H1 (cell line): Measurements from ENCODE around the gene STX2. TPM values are rescaled to one million over a fixed set of nuclear protein-coding genes. Genes with fewer than 3 reads are reported as not detected.

Experiments used
- CTCF ChIA-PET: fragments of 300-600 bp; sonication (Branson Sonifier 250); formaldehyde crosslinking; loops from one replicate; lab custom pipeline; 2021; ENCODE audit not compliant: partially characterized antibody; lab: Charles Lee
- POLR2A ChIA-PET: fragments of 300-600 bp; sonication (Branson Sonifier 250); formaldehyde crosslinking; loops from one replicate; lab custom pipeline; 2021; ENCODE audit warnings: inconsistent platforms; ENCODE audit not compliant: partially characterized antibody; lab: Charles Lee
- DNase-seq, 2 experiments: peaks; one replicate each; pipeline versions ENCODE4 v3.0.0 to v3.0.0-alpha.2; 2010 to 2022; ENCODE audit warnings: low spot score in 2 of 2, low read depth in 1 of 2, mixed read lengths in 1 of 2
- FAIRE-seq: peaks from 2 replicates; lab custom pipeline; 2011; peaks lifted over from hg19 to GRCh38; lab: Jason Lieb, UNC
- H2AFZ ChIP-seq: 2 replicates; pipeline ENCODE4 v1.8.1; 2012; ENCODE audit warnings: low read length, inconsistent platforms
- H2AK5ac ChIP-seq: 2 replicates; pipeline ENCODE4 v1.6.1; 2013; ENCODE audit warnings: low read depth, low read length
- H2BK120ac ChIP-seq: replicated peaks from 2 replicates; pipeline ENCODE3; 2013; ENCODE audit warnings: low read depth, low read length, inconsistent platforms
- H2BK12ac ChIP-seq: 2 replicates; pipeline ENCODE4 v1.6.1; 2013; ENCODE audit warnings: low read depth, low read length
- H2BK15ac ChIP-seq: 2 replicates; pipeline ENCODE4 v1.6.1; 2013; ENCODE audit warnings: low read length
- H2BK20ac ChIP-seq: 2 replicates; pipeline ENCODE4 v1.6.1; 2013; ENCODE audit warnings: low read length
- H2BK5ac ChIP-seq: 2 replicates; pipeline ENCODE4 v1.6.1; 2013; ENCODE audit warnings: low read depth, low read length
- H3K14ac ChIP-seq: 2 replicates; pipeline ENCODE4 v1.6.1; 2013; ENCODE audit warnings: inconsistent platforms; ENCODE audit not compliant: insufficient read length
- H3K18ac ChIP-seq: 2 replicates; pipeline ENCODE4 v1.6.1; 2013; ENCODE audit warnings: low read length; ENCODE audit errors: extremely low read depth
- H3K23ac ChIP-seq: 2 replicates; pipeline ENCODE4 v1.6.1; 2013; ENCODE audit warnings: inconsistent platforms; ENCODE audit not compliant: insufficient read length
- H3K23me2 ChIP-seq: 2 replicates; pipeline ENCODE4 v1.6.1; 2013; ENCODE audit warnings: low read depth, low read length
- H3K27ac ChIP-seq: 2 replicates; pipeline ENCODE4 v1.6.1; 2011; ENCODE audit warnings: low read depth, low read length, inconsistent platforms
- H3K27me3 ChIP-seq, 4 experiments: replicated peaks in 1 of 4; 1 replicate in 1 of 4; 2 replicates in 3 of 4; pipeline versions ENCODE4 v1.6.1 to v1.8.1; 2011 to 2013; ENCODE audit warnings: low read length in 3 of 4, mild to moderate bottlenecking in 3 of 4, inconsistent platforms in 2 of 4, mixed read lengths in 2 of 4, moderate library complexity in 1 of 4; ENCODE audit not compliant: control insufficient read depth in 3 of 4, insufficient read depth in 3 of 4; ENCODE audit errors: extremely low read depth in 1 of 4
- H3K36me3 ChIP-seq, 4 experiments: 2 replicates each; pipeline versions ENCODE4 v1.6.1 to v1.8.1; 2011 to 2013; ENCODE audit warnings: mild to moderate bottlenecking in 4 of 4, low read length in 3 of 4, moderate library complexity in 2 of 4, control low read depth in 1 of 4, inconsistent platforms in 1 of 4; ENCODE audit not compliant: insufficient read depth in 4 of 4, control insufficient read depth in 2 of 4
- H3K4ac ChIP-seq: replicated peaks from 2 replicates; pipeline ENCODE3; 2013; ENCODE audit warnings: low read length, low read depth, mixed read lengths, inconsistent platforms; ENCODE audit not compliant: insufficient read length
- H3K4me1 ChIP-seq, 4 experiments: replicated peaks in 1 of 4; 1 replicate in 1 of 4; 2 replicates in 3 of 4; pipeline versions ENCODE4 v1.6.1 to v1.8.1; 2011 to 2013; ENCODE audit warnings: low read length in 3 of 4, inconsistent platforms in 2 of 4, mixed read lengths in 1 of 4; ENCODE audit not compliant: insufficient read depth in 4 of 4, control insufficient read depth in 3 of 4
- H3K4me2 ChIP-seq, 2 experiments: 2 replicates each; pipeline versions ENCODE4 v1.6.1 to v1.8.1; 2011 to 2013; ENCODE audit warnings: low read depth in 2 of 2, low read length in 2 of 2, control low read depth in 1 of 2, inconsistent platforms in 1 of 2, mild to moderate bottlenecking in 1 of 2; ENCODE audit not compliant: insufficient read depth in 1 of 2
- H3K4me3 ChIP-seq, 4 experiments: fragments of 200-600, 300-600 bp in 1 of 4; sonication (generic), shearing (Covaris generic), sonication (Bioruptor Twin) in 1 of 4; 2 replicates each; pipeline versions ENCODE4 v1.5.1 to v1.8.1; 2011 to 2016; ENCODE audit warnings: low read length in 4 of 4, low read depth in 3 of 4, control low read depth in 2 of 4, inconsistent platforms in 2 of 4, mild to moderate bottlenecking in 2 of 4, mixed read lengths in 1 of 4, moderate library complexity in 1 of 4; ENCODE audit not compliant: insufficient read depth in 2 of 4; ENCODE audit errors: extremely low read depth in 1 of 4
- H3K56ac ChIP-seq: replicated peaks from 2 replicates; pipeline ENCODE3; 2013; ENCODE audit warnings: low read depth, mild to moderate bottlenecking, mixed read lengths, low read length, inconsistent platforms; ENCODE audit not compliant: insufficient read length
- H3K79me1 ChIP-seq: 2 replicates; pipeline ENCODE4 v1.6.1; 2013; ENCODE audit warnings: low read depth, low read length, control low read depth
- H3K79me2 ChIP-seq, 2 experiments: 2 replicates each; pipeline versions ENCODE4 v1.6.1 to v1.8.1; 2012 to 2013; ENCODE audit warnings: low read length in 2 of 2, mild to moderate bottlenecking in 2 of 2, inconsistent platforms in 1 of 2; ENCODE audit not compliant: insufficient read depth in 2 of 2, control insufficient read depth in 1 of 2
- H3K9ac ChIP-seq, 4 experiments: replicated peaks in 1 of 4; 1 replicate in 1 of 4; 2 replicates in 3 of 4; pipeline versions ENCODE4 v1.6.1 to v1.8.1; 2011 to 2013; ENCODE audit warnings: low read depth in 3 of 4, low read length in 3 of 4, control low read depth in 2 of 4, mild to moderate bottlenecking in 2 of 4, moderate library complexity in 2 of 4, inconsistent platforms in 1 of 4; ENCODE audit errors: extremely low read depth in 1 of 4
- H3K9me3 ChIP-seq, 2 experiments: 2 replicates each; pipeline versions ENCODE4 v1.6.1 to v1.8.1; 2012 to 2013; ENCODE audit warnings: mild to moderate bottlenecking in 2 of 2, moderate library complexity in 2 of 2, control low read depth in 1 of 2, inconsistent platforms in 1 of 2, low read depth in 1 of 2, low read length in 1 of 2, mixed read lengths in 1 of 2; ENCODE audit not compliant: insufficient read depth in 2 of 2
- H4K20me1 ChIP-seq, 2 experiments: replicated peaks in 1 of 2; 2 replicates each; pipeline versions ENCODE3 to v1.8.1; 2011 to 2013; ENCODE audit warnings: inconsistent platforms in 2 of 2, low read length in 2 of 2, mild to moderate bottlenecking in 1 of 2; ENCODE audit not compliant: insufficient read depth in 2 of 2, control insufficient read depth in 1 of 2
- H4K5ac ChIP-seq: 2 replicates; pipeline ENCODE4 v1.6.1; 2013; ENCODE audit warnings: low read length, low read depth, mixed read lengths, inconsistent platforms; ENCODE audit not compliant: insufficient read length
- H4K8ac ChIP-seq: 2 replicates; pipeline ENCODE4 v1.8.0; 2013; ENCODE audit warnings: mild to moderate bottlenecking, moderate library complexity, low read length, inconsistent platforms; ENCODE audit not compliant: insufficient read depth; ENCODE audit errors: extremely low read depth
- H4K91ac ChIP-seq: replicated peaks from 2 replicates; pipeline ENCODE3; 2013; ENCODE audit warnings: low read length, mixed read lengths, inconsistent platforms; ENCODE audit not compliant: insufficient read length
- CBX8 ChIP-seq: fragments of 300-800, 300-1000 bp; sonication (generic); IDR thresholded peaks from 2 replicates; pipeline ENCODE4 v1.7.1; 2016; ENCODE audit warnings: low read depth, low read length, borderline replicate concordance
- KDM4A ChIP-seq: IDR thresholded peaks from one replicate; pipeline ENCODE4 v1.7.1; 2012; ENCODE audit warnings: low read depth, mild to moderate bottlenecking, moderate library complexity, low read length, inconsistent platforms; ENCODE audit not compliant: severe bottlenecking
- MAFK ChIP-seq: IDR thresholded peaks from 2 replicates; pipeline ENCODE4 v1.6.1; 2012; ENCODE audit warnings: low read depth, mild to moderate bottlenecking, improper control_type of control experiment, low read length
- SIX5 ChIP-seq: IDR thresholded peaks from 2 replicates; pipeline ENCODE4 v1.6.1; 2011; ENCODE audit warnings: mild to moderate bottlenecking, low read depth, low read length
- SRF ChIP-seq: IDR thresholded peaks from 2 replicates; pipeline ENCODE4 v1.6.1; 2011; ENCODE audit warnings: mild to moderate bottlenecking, low read depth, low read length, moderate library complexity
- TCF12 ChIP-seq: IDR thresholded peaks from 2 replicates; pipeline ENCODE4 v1.6.1; 2011; ENCODE audit warnings: low read depth, mild to moderate bottlenecking, low read length
- ZNF274 ChIP-seq: IDR thresholded peaks from 2 replicates; pipeline ENCODE4 v1.7.0; 2012; ENCODE audit warnings: low read length, borderline replicate concordance; ENCODE audit errors: extremely low read depth
- WGBS, 2 experiments: shearing (Covaris generic) in 1 of 2; methylation state at CpG; one replicate each; pipeline versions ENCODE4 v1.1.6 to v1.1.7; 2013 to 2015; ENCODE audit warnings: low lambda C conversion rate in 2 of 2, mixed read lengths in 2 of 2, inconsistent platforms in 1 of 2, low coverage in 1 of 2, missing lambda C conversion rate in 1 of 2; ENCODE audit not compliant: insufficient replicate concordance in 2 of 2, insufficient coverage in 1 of 2, insufficient read length in 1 of 2; ENCODE audit errors: extremely low coverage in 1 of 2, missing lambda C conversion rate in 1 of 2; 5-methylcytosine and 5-hydroxymethylcytosine counted together
- polyA plus RNA-seq, 7 experiments: library from polyadenylated mRNA; depleted of rRNA in 3 of 7; stranded (reverse) in 5 of 7; unstranded in 2 of 7; fragments of >200 nt in 5 of 7; fragments of 200-250 nt in 2 of 7; gene quantifications; 1 replicate in 5 of 7; 2 replicates in 1 of 7; 4 replicates in 1 of 7; pipeline versions ENCODE4 v1.2.1 to v1.2.3, GENCODE V29; 2011 to 2013; ENCODE audit warnings: missing spikeins in 2 of 7, mixed read lengths in 2 of 7
- total RNA-seq: library from RNA; stranded (reverse); fragmentation: NEBNext Ultra II Directional; extraction: Animal tissue kit (Norgen Biotek cat#: 25700); gene quantifications from 2 replicates; pipeline ENCODE4 v1.2.1, GENCODE V29; 2021

The STX2 gene
- total and polyA plus RNA-seq, 2 of the 8 experiments (the other 6 are each of a cell fraction or from before 2014, with no cell fraction given): 20.0 to 26.3 TPM

GRCh38 chr12:130787041-130787440 is 52.0 kb downstream of the STX2 start:
- no peak for FAIRE-seq

More at GRCh38 chr12:130787041-130787440, 52.0 kb downstream of the STX2 start:
- Histone ChIP-seq H3K4me3 (peak overlapping the region in 1 of 4 experiments; percentile 1; a peak in 1 of 8 replicates), H2BK12ac (no peak overlapping the region), H3K27ac (no peak overlapping the region), H3K56ac (no peak overlapping the region), H4K8ac (peak overlapping the region; percentile 22; the same call in 1 of the 2 replicates), H3K4me2 (peak overlapping the region; percentile 67; a peak in 2 of 4 replicates), H3K18ac (peak overlapping the region; percentile 19; the same call in 1 of the 2 replicates), H2BK15ac (peak overlapping the region; percentile 88; the same call in 1 of the 2 replicates), H2BK20ac (no peak overlapping the region; the same call in 1 of the 2 replicates), H2AK5ac (no peak overlapping the region), H3K79me1 (no peaks in the 10 kb centered on the region), H3K23me2 (no peaks in the 10 kb centered on the region), H3K4me1 (peaks cover 4 to 31% (median 23%) of the 10 kb centered on the region in 4 experiments; a peak in 6 of 7 replicates), H2BK120ac (no peak overlapping the region), H2AFZ (no peak overlapping the region), H3K9ac (no peak overlapping the region), H3K27me3 (no peaks in the 10 kb centered on the region), H3K14ac (no peak overlapping the region), H3K9me3 (no peaks in the 10 kb centered on the region; a peak in 1 of 4 replicates), H4K91ac (peak overlapping the region; percentile 67), H3K36me3 (peaks cover 0 to 4% (median 2%) of the 10 kb centered on the region in 4 experiments; a peak in 2 of 8 replicates), H3K4ac (no peak overlapping the region), H2BK5ac (0 out of 2 replicates have a peak overlapping the region, but pooled peaks have one; percentile 2), H3K23ac (no peak overlapping the region), H3K79me2 (no peaks in the 10 kb centered on the region), H4K5ac (no peak overlapping the region), H4K20me1 (peaks cover 0 to 2% of the 10 kb centered on the region in 2 experiments)
- no peak for TF ChIP-seq CBX8
- TF ChIP-seq MAFK: no peak
- no peak for TF ChIP-seq SIX5
- no peak for TF ChIP-seq SRF
- no peak for TF ChIP-seq ZNF274
- no peak for TF ChIP-seq KDM4A
- TF ChIP-seq TCF12: no peak
- 77% methylated on average over 9 of the region's 10 CpGs; no CpG with 5 or more reads in 1 of the 2 experiments for WGBS, 2 experiments
- POLR2A ChIA-PET: interaction anchor here (0.8 to 2.7 kb wide), 4 partner anchors 10 to 91 kb away, joined by 3 to 15 read pairs (median 8); no protein-coding TSS in a partner anchor
- CTCF ChIA-PET: interaction anchor here (0.8 to 1.5 kb wide), 5 partner anchors 11 to 58 kb away, joined by 3 to 6 read pairs (median 4); no protein-coding TSS in a partner anchor
- no peak for DNase-seq
